ENCODE data around the gene TLE4. TPM values are rescaled to one million over a fixed set of nuclear protein-coding genes. Genes with fewer than 3 reads are reported as not detected.

The TLE4 gene
- total and polyA plus RNA-seq, 12 donors = 11.8 to 70.5 (median 42.9) TPM

GRCh38 chr9:79642671-79643070 lies 70.9 kb downstream of the TLE4 start:
- no peaks in the 10 kb centered on the region for H3K9me3 ChIP-seq (replicated peaks in 1 of 3)
- no peaks in the 10 kb centered on the region for H3K36me3 ChIP-seq (replicated peaks in 1 of 2)
- no peak overlapping the region for H3K4me3 ChIP-seq
- H3K4me1 ChIP-seq (replicated peaks in 1 of 2) = peaks cover 0 to 9% of the 10 kb centered on the region in 2 donors
- DNase-seq = no peak
- no peaks in the 10 kb centered on the region for H3K27me3 ChIP-seq
- TF ChIP-seq CTCF (IDR thresholded peaks at IDR 0.05) (no peak), POLR2A (IDR thresholded peaks at IDR 0.05) (no peak)
- intact Hi-C loops (cut with DNase I) = no loop called here
- WGBS, 4 donors = 94 to 99% (median 98%) methylated on average over 2 of the region's 2 CpGs
- H3K27ac ChIP-seq = no peak overlapping the region

DNA sequence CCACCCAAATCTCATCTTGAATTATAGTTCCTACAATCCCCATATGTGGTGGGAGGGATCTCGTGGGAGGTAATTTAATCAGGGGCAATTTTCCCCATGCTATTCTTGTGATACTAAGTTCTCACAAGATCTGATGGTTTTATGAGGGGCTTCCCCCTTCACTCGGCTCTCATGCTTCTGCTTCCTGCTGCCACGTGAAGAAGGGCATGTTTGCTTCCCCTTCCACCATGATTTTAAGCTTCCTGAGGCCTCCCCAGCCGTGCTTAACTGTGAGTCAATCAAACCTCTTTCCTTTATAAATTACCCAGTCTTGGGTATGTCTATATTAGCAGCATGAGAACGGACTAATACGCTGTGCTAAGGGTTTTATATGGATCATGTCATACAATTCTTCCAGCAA lies 72.3 kb downstream of the TLE4 start:
- Histone ChIP-seq H3K9me3 (replicated peaks in 1 of 3) (no peaks in the 10 kb centered on the region), H3K27ac (no peak overlapping the region), H3K4me1 (replicated peaks in 1 of 2) (peaks cover 0 to 9% of the 10 kb centered on the region in 2 donors), H3K27me3 (no peaks in the 10 kb centered on the region), H3K36me3 (replicated peaks in 1 of 2) (no peaks in the 10 kb centered on the region), H3K4me3 (no peak overlapping the region)
- intact Hi-C loops (cut with DNase I) = no loop called here
- WGBS, 4 donors = 91 to 96% (median 94%) methylated on average over 6 of the region's 6 CpGs
- no peak for DNase-seq
- TF ChIP-seq CTCF (IDR thresholded peaks at IDR 0.05) (no peak), POLR2A (IDR thresholded peaks at IDR 0.05) (no peak)

DNA sequence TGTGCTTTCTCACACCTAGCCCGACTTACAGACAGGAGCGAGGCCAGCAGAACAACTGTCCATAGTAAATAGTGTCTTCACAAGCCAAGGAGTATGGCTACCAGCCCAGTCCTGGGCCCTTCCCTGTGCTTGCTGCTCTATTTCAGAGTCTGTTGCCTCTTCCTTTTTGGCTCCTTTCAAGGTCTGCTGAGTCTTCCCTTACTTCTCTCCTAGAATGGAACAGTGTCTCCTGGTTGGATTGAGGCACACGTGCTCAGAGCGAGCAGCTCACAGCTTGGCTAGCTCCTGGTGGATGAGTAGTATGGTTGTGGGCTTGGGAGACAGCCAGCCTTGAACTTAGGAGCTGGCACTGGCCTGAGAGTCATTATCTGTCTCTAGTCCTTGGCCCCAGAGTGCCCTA lies 72.8 kb downstream of the TLE4 start:
- 80 to 97% (median 92%) methylated on average over 4 of the region's 4 CpGs for WGBS, 4 donors

GRCh38 chr9:79645110-79645509 lies 73.3 kb downstream of the TLE4 start:
- no peaks in the 10 kb centered on the region for H3K36me3 ChIP-seq (replicated peaks in 1 of 2)
- TF ChIP-seq POLR2A (IDR thresholded peaks at IDR 0.05) (no peak), CTCF (IDR thresholded peaks at IDR 0.05) (no peak)
- intact Hi-C loops (cut with DNase I) = no loop called here
- H3K4me3 ChIP-seq = no peak overlapping the region
- WGBS, 4 donors = 89 to 95% (median 93%) methylated on average over 3 of the region's 3 CpGs
- H3K4me1 ChIP-seq (replicated peaks in 1 of 2) = peaks cover 0 to 9% of the 10 kb centered on the region in 2 donors
- H3K27ac ChIP-seq = no peak overlapping the region
- H3K9me3 ChIP-seq (replicated peaks in 1 of 3) = no peaks in the 10 kb centered on the region
- no peaks in the 10 kb centered on the region for H3K27me3 ChIP-seq
- DNase-seq = no peak

More for the DNA sequence above, 72.8 kb downstream of the TLE4 start:
- no peaks in the 10 kb centered on the region for H3K27me3 ChIP-seq
- TF ChIP-seq CTCF (IDR thresholded peaks at IDR 0.05) = no peak
- no peak for TF ChIP-seq POLR2A (IDR thresholded peaks at IDR 0.05)
- no peak for DNase-seq
- no peak overlapping the region for H3K4me3 ChIP-seq
- H3K36me3 ChIP-seq (replicated peaks in 1 of 2) = no peaks in the 10 kb centered on the region
- H3K27ac ChIP-seq = no peak overlapping the region
- H3K4me1 ChIP-seq (replicated peaks in 1 of 2) = peaks cover 0 to 9% of the 10 kb centered on the region in 2 donors
- no peaks in the 10 kb centered on the region for H3K9me3 ChIP-seq (replicated peaks in 1 of 3)
- intact Hi-C loops (cut with DNase I) = no loop called here
